GM12878 (cell line): ENCODE results near the gene NINJ1. TPM values are rescaled to one million over a fixed set of nuclear protein-coding genes. Genes with fewer than 3 reads are reported as not detected.

Experiments
- ATAC-seq: fragments of 200-7000 bp; cut with Tn5 transposase; 3 replicates; pipeline ENCODE4 v1.9.1; 2020; ENCODE audit warnings: mild to moderate bottlenecking, moderate library complexity
- BruUV-seq: library from RNA; stranded (reverse); fragments of 400-500 nt; replicated peaks from 2 replicates; lab custom pipeline; 2021; lab: Mats Ljungman, UMichigan
- CTCF ChIA-PET: fragments of 300-600 bp; sonication (Branson Sonifier 250); formaldehyde crosslinking; extraction: SDS; loops from one replicate; lab custom pipeline; 2021; ENCODE audit warnings: inconsistent platforms; lab: Yijun Ruan, JAX
- POLR2A ChIA-PET: fragments of 350-600 bp; formaldehyde crosslinking; extraction: SDS; loops from one replicate; lab custom pipeline; 2021; ENCODE audit warnings: inconsistent platforms; lab: Charles Lee
- RAD21 ChIA-PET: fragments of 300-600 bp; sonication (Branson Sonifier 250); formaldehyde crosslinking; loops from one replicate; lab custom pipeline; 2023; ENCODE audit warnings: antibody characterized with exemption; ENCODE audit not compliant: unreplicated experiment; lab: Charles Lee
- SMC1A ChIA-PET: fragments of 300-600 bp; sonication (Branson Sonifier 250); formaldehyde crosslinking; loops from one replicate; lab custom pipeline; 2023; ENCODE audit not compliant: unreplicated experiment, uncharacterized antibody; lab: Charles Lee
- DNase-seq: peaks from one replicate; pipeline ENCODE4 v3.0.0-alpha.2; 2011; ENCODE audit warnings: low read depth, low spot score
- FAIRE-seq: peaks from 3 replicates; lab custom pipeline; 2011; peaks lifted over from hg19 to GRCh38; lab: Jason Lieb, UNC
- H2AFZ ChIP-seq: 2 replicates; pipeline ENCODE4 v1.6.0; 2011; ENCODE audit warnings: low read depth, low read length, control low read depth; ENCODE audit not compliant: control insufficient read depth
- H3K27ac ChIP-seq: 2 replicates; pipeline ENCODE4 v1.5.1; 2011; ENCODE audit warnings: control low read depth; ENCODE audit not compliant: control insufficient read depth, insufficient read depth
- H3K27me3 ChIP-seq, 2 experiments: replicated peaks in 1 of 2; 2 replicates each; pipeline versions ENCODE4 v1.6.0 to v1.6.1; 2011; ENCODE audit warnings: low read length in 1 of 2; ENCODE audit not compliant: control insufficient read depth in 2 of 2, insufficient read depth in 2 of 2
- H3K36me3 ChIP-seq, 2 experiments: 2 replicates each; pipeline ENCODE4 v1.5.1; 2011; ENCODE audit warnings: low read length in 1 of 2; ENCODE audit not compliant: control insufficient read depth in 2 of 2, insufficient read depth in 2 of 2
- H3K4me1 ChIP-seq: 2 replicates; pipeline ENCODE4 v1.6.1; 2011; ENCODE audit warnings: mild to moderate bottlenecking, low read length, moderate library complexity, mixed read lengths; ENCODE audit not compliant: control insufficient read depth, insufficient read depth
- H3K4me2 ChIP-seq: 2 replicates; pipeline ENCODE4 v1.6.0; 2011; ENCODE audit warnings: control low read depth; ENCODE audit not compliant: control insufficient read depth, insufficient read depth
- H3K4me3 ChIP-seq: fragments of 200-600 bp; sonication (generic); 2 replicates; pipeline ENCODE4 v1.5.1; 2016
- H3K79me2 ChIP-seq: 2 replicates; pipeline ENCODE4 v1.6.0; 2011; ENCODE audit warnings: low read length; ENCODE audit not compliant: control insufficient read depth, insufficient read depth
- H3K9ac ChIP-seq: 2 replicates; pipeline ENCODE4 v1.8.0; 2011; ENCODE audit warnings: low read length, control low read depth, mixed read lengths; ENCODE audit not compliant: control insufficient read depth, insufficient read depth
- H3K9me3 ChIP-seq: replicated peaks from 3 replicates; pipeline ENCODE4 v1.5.1; 2011; ENCODE audit warnings: mild to moderate bottlenecking, low read length; ENCODE audit not compliant: control insufficient read depth, insufficient read depth
- H4K20me1 ChIP-seq: 2 replicates; pipeline ENCODE4 v1.6.0; 2011; ENCODE audit not compliant: control insufficient read depth, insufficient read depth
- CBX3 ChIP-seq: fragments of 200-600 bp; sonication (generic); IDR thresholded peaks from 2 replicates; pipeline ENCODE4 v1.6.1; 2016; ENCODE audit warnings: low read depth, borderline replicate concordance
- CBX5 ChIP-seq: sonication (generic); IDR thresholded peaks from 2 replicates; pipeline ENCODE4 v1.6.1; 2016; ENCODE audit warnings: low read depth, moderate library complexity, mild to moderate bottlenecking, inconsistent platforms
- DPF2 ChIP-seq: fragments of 450-650 bp; IDR thresholded peaks from 2 replicates; pipeline ENCODE4 v1.6.1; 2017; ENCODE audit warnings: mild to moderate bottlenecking
- MEF2A ChIP-seq: IDR thresholded peaks from 2 replicates; pipeline ENCODE4 v1.6.1; 2011; ENCODE audit warnings: low read depth, mild to moderate bottlenecking, low read length, moderate library complexity; ENCODE audit not compliant: insufficient read depth
- WGBS: methylation state at CpG from one replicate; pipeline ENCODE4 v1.1.6; 2016; ENCODE audit warnings: low lambda C conversion rate; ENCODE audit not compliant: insufficient replicate concordance, insufficient coverage; ENCODE audit errors: missing lambda C conversion rate; 5-methylcytosine and 5-hydroxymethylcytosine counted together
- in situ Hi-C: fragments of 300-500 bp; cut with MboI; formaldehyde crosslinking; loops from 9 replicates; pipeline ENCODE4 v1.14.3; 2018; ENCODE audit warnings: mixed read lengths
- intact Hi-C: fragments of 100-400 bp; cut with micrococcal nuclease; formaldehyde crosslinking; loops from one replicate; pipeline ENCODE4 v1.14.2; 2022; ENCODE audit not compliant: unreplicated experiment
- polyA plus RNA-seq, 11 experiments: library from polyadenylated mRNA; depleted of rRNA in 4 of 11; unstranded in 6 of 11; stranded (reverse) in 5 of 11; fragments of >200 nt; fragmentation: Nextera tagmentation in 4 of 11; fragmentation: Illumina TruSeq in 1 of 11; extraction: Ambion mirVana in 4 of 11; extraction: Trizol in 1 of 11; gene quantifications; 1 replicate in 1 of 11; 2 replicates in 10 of 11; pipeline versions ENCODE4 v1.2.1 to v1.2.3, GENCODE V29; 2011 to 2016; ENCODE audit warnings: inconsistent platforms in 2 of 11, missing spikeins in 2 of 11, low read depth in 1 of 11
- total RNA-seq, 4 experiments: library from RNA; depleted of rRNA in 3 of 4; stranded (reverse); fragments of >200 nt in 3 of 4; fragmentation: Illumina TruSeq in 1 of 4; extraction: Trizol in 1 of 4; gene quantifications; 2 replicates each; pipeline versions ENCODE4 v1.2.1 to v1.2.3, GENCODE V29; 2013 to 2021
- TF ChIP-seq, protein P1 (sequence below): fragments of 450-650 bp; IDR thresholded peaks from 2 replicates; pipeline ENCODE4 v1.6.1; 2017; ENCODE audit warnings: low read depth, mild to moderate bottlenecking, moderate library complexity
- TF ChIP-seq, protein P2 (sequence below): fragments of 450-650 bp; IDR thresholded peaks from 2 replicates; pipeline ENCODE4 v1.6.1; 2017; ENCODE audit warnings: mild to moderate bottlenecking, moderate library complexity
- TF ChIP-seq, protein P3 (sequence below): fragments of 450-650 bp; IDR thresholded peaks from 2 replicates; pipeline ENCODE4 v1.6.1; 2017; ENCODE audit warnings: mild to moderate bottlenecking, moderate library complexity
- TF ChIP-seq, protein P4 (sequence below): fragments of 450-650 bp; IDR thresholded peaks from 2 replicates; pipeline ENCODE4 v1.6.1; 2016; ENCODE audit warnings: mild to moderate bottlenecking

Gene NINJ1
- total and polyA plus RNA-seq, 10 of the 15 experiments (the other 5 are each of a cell fraction or from before 2014, with no cell fraction given), result 0.64 to 33.5 (median 17.1) TPM

DNA sequence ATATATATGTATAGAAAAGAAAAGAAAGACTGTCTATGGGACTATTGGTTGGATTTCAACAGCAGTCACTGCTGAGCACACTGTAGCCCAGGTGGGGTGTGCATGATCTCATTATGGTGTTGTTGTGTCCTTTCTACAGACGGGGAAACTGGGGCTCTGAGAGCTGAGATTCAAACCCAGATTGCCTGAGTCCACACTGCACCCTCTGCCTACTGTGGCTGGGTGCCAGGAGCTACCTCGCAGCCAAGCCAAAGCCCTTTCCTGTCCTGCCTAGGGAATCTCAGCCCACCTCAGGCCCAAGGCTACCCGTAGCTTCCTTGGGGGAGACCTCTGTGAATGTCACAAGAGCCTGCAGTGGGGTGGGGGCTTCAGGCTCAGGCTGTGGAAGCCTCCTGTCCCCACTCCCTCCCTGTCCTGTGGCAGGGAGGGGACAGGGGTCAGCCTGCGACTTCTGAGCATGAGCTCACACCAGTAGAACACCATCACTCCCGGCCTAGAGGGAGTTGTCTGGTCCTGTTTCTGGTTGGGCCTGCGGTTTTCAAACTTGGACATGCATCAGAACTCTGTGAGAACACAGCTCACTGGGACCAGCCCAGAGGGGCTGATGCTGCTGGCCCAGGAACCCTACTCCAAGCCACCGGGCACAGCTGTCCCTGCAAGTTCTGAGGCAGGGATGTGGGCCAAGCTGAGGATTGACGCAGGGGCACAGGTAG is 7.9 kb upstream of the NINJ1 start:
- ChIA-PET SMC1A (interaction anchor here (1.2 kb wide), 1 partner anchor 15 kb away, joined by 3 read pairs; no protein-coding TSS in a partner anchor), RAD21 (interaction anchor here (0.6 to 1.5 kb wide), 2 partner anchors 78 to 138 kb away, joined by 4 read pairs; no protein-coding TSS in a partner anchor), CTCF (interaction anchor here (1.3 to 1.4 kb wide), 2 partner anchors 12 to 33 kb away, joined by 4 to 7 read pairs; no protein-coding TSS in a partner anchor), POLR2A (interaction anchor here (0.9 kb wide), 1 partner anchor 81 kb away, joined by 3 read pairs; no protein-coding TSS in a partner anchor)
- Histone ChIP-seq H3K4me3 (no peak overlapping the region), H3K9ac (no peak overlapping the region), H3K9me3 (peaks cover 7% of the 10 kb centered on the region; the same call in 1 of the 3 replicates), H4K20me1 (no peaks in the 10 kb centered on the region), H2AFZ (no peak overlapping the region), H3K27me3 (no peaks in the 10 kb centered on the region), H3K4me1 (peaks cover 12% of the 10 kb centered on the region), H3K27ac (no peak overlapping the region), H3K4me2 (no peak overlapping the region), H3K79me2 (no peaks in the 10 kb centered on the region), H3K36me3 (no peaks in the 10 kb centered on the region)
- in situ Hi-C loops (no loop called here), intact Hi-C loops (no loop called here)
- FAIRE-seq (no peak), DNase-seq (no peak), ATAC-seq (no peak)
- WGBS, result 45% methylated on average over 8 of the region's 8 CpGs
- no TSS peak for BruUV-seq
- TF ChIP-seq MEF2A (no peak), DPF2 (no peak), CBX3 (no peak), CBX5 (no peak)
- TF ChIP-seq, protein P1, sequence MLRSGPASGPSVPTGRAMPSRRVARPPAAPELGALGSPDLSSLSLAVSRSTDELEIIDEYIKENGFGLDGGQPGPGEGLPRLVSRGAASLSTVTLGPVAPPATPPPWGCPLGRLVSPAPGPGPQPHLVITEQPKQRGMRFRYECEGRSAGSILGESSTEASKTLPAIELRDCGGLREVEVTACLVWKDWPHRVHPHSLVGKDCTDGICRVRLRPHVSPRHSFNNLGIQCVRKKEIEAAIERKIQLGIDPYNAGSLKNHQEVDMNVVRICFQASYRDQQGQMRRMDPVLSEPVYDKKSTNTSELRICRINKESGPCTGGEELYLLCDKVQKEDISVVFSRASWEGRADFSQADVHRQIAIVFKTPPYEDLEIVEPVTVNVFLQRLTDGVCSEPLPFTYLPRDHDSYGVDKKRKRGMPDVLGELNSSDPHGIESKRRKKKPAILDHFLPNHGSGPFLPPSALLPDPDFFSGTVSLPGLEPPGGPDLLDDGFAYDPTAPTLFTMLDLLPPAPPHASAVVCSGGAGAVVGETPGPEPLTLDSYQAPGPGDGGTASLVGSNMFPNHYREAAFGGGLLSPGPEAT, result no peak
- TF ChIP-seq, protein P2, sequence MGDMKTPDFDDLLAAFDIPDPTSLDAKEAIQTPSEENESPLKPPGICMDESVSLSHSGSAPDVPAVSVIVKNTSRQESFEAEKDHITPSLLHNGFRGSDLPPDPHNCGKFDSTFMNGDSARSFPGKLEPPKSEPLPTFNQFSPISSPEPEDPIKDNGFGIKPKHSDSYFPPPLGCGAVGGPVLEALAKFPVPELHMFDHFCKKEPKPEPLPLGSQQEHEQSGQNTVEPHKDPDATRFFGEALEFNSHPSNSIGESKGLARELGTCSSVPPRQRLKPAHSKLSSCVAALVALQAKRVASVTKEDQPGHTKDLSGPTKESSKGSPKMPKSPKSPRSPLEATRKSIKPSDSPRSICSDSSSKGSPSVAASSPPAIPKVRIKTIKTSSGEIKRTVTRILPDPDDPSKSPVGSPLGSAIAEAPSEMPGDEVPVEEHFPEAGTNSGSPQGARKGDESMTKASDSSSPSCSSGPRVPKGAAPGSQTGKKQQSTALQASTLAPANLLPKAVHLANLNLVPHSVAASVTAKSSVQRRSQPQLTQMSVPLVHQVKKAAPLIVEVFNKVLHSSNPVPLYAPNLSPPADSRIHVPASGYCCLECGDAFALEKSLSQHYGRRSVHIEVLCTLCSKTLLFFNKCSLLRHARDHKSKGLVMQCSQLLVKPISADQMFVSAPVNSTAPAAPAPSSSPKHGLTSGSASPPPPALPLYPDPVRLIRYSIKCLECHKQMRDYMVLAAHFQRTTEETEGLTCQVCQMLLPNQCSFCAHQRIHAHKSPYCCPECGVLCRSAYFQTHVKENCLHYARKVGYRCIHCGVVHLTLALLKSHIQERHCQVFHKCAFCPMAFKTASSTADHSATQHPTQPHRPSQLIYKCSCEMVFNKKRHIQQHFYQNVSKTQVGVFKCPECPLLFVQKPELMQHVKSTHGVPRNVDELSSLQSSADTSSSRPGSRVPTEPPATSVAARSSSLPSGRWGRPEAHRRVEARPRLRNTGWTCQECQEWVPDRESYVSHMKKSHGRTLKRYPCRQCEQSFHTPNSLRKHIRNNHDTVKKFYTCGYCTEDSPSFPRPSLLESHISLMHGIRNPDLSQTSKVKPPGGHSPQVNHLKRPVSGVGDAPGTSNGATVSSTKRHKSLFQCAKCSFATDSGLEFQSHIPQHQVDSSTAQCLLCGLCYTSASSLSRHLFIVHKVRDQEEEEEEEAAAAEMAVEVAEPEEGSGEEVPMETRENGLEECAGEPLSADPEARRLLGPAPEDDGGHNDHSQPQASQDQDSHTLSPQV, result no peak
- TF ChIP-seq, protein P3, sequence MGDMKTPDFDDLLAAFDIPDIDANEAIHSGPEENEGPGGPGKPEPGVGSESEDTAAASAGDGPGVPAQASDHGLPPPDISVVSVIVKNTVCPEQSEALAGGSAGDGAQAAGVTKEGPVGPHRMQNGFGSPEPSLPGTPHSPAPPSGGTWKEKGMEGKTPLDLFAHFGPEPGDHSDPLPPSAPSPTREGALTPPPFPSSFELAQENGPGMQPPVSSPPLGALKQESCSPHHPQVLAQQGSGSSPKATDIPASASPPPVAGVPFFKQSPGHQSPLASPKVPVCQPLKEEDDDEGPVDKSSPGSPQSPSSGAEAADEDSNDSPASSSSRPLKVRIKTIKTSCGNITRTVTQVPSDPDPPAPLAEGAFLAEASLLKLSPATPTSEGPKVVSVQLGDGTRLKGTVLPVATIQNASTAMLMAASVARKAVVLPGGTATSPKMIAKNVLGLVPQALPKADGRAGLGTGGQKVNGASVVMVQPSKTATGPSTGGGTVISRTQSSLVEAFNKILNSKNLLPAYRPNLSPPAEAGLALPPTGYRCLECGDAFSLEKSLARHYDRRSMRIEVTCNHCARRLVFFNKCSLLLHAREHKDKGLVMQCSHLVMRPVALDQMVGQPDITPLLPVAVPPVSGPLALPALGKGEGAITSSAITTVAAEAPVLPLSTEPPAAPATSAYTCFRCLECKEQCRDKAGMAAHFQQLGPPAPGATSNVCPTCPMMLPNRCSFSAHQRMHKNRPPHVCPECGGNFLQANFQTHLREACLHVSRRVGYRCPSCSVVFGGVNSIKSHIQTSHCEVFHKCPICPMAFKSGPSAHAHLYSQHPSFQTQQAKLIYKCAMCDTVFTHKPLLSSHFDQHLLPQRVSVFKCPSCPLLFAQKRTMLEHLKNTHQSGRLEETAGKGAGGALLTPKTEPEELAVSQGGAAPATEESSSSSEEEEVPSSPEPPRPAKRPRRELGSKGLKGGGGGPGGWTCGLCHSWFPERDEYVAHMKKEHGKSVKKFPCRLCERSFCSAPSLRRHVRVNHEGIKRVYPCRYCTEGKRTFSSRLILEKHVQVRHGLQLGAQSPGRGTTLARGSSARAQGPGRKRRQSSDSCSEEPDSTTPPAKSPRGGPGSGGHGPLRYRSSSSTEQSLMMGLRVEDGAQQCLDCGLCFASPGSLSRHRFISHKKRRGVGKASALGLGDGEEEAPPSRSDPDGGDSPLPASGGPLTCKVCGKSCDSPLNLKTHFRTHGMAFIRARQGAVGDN, result no peak
- TF ChIP-seq, protein P4, sequence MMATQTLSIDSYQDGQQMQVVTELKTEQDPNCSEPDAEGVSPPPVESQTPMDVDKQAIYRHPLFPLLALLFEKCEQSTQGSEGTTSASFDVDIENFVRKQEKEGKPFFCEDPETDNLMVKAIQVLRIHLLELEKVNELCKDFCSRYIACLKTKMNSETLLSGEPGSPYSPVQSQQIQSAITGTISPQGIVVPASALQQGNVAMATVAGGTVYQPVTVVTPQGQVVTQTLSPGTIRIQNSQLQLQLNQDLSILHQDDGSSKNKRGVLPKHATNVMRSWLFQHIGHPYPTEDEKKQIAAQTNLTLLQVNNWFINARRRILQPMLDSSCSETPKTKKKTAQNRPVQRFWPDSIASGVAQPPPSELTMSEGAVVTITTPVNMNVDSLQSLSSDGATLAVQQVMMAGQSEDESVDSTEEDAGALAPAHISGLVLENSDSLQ, result no peak
